ENCODE results near the gene TANGO6. TPM values are rescaled to one million over a fixed set of nuclear protein-coding genes. Genes with fewer than 3 reads are reported as not detected.

TANGO6 gene
- total and polyA plus RNA-seq, 2 of the 8 experiments (the other 6 are each of a cell fraction or from before 2014, with no cell fraction given), result 5.0 to 19.5 TPM

GRCh38 chr16:69029121-69029520 is 185.8 kb downstream of the TANGO6 start:
- no peak overlapping the region for H2BK120ac ChIP-seq (replicated peaks; ENCODE audit: low read depth, low read length)
- H3K4me3 ChIP-seq (ENCODE audit: extremely low read depth in 1 of 4, insufficient read depth in 2 of 4, low read depth in 3 of 4, low read length in 4 of 4), result no peak overlapping the region
- no peaks in the 10 kb centered on the region for H3K23me2 ChIP-seq (ENCODE audit: low read depth, low read length)
- H4K20me1 ChIP-seq (replicated peaks in 1 of 2; ENCODE audit: control insufficient read depth in 1 of 2, insufficient read depth in 2 of 2, low read length in 2 of 2), result no peaks in the 10 kb centered on the region
- H2BK15ac ChIP-seq (ENCODE audit: low read length), result no peak overlapping the region
- no peak overlapping the region for H3K23ac ChIP-seq (ENCODE audit: insufficient read length)
- H3K14ac ChIP-seq (ENCODE audit: insufficient read length), result no peak overlapping the region
- DNase-seq (ENCODE audit: low read depth in 1 of 2, low spot score in 2 of 2) (no peak), FAIRE-seq (no peak)
- no peak overlapping the region for H3K56ac ChIP-seq (replicated peaks; ENCODE audit: insufficient read length, low read depth, low read length)
- H3K79me1 ChIP-seq (ENCODE audit: low read depth, low read length), result no peaks in the 10 kb centered on the region
- no peaks in the 10 kb centered on the region for H3K4me1 ChIP-seq (replicated peaks in 1 of 4; ENCODE audit: control insufficient read depth in 3 of 4, insufficient read depth in 4 of 4, low read length in 3 of 4)
- no peak overlapping the region for H2BK20ac ChIP-seq (ENCODE audit: low read length)
- H4K8ac ChIP-seq (ENCODE audit: extremely low read depth, insufficient read depth, low read length), result no peak overlapping the region
- H3K9me3 ChIP-seq (ENCODE audit: insufficient read depth in 2 of 2, low read depth in 1 of 2, low read length in 1 of 2), result no peaks in the 10 kb centered on the region
- no peaks in the 10 kb centered on the region for H3K27me3 ChIP-seq (replicated peaks in 1 of 4; ENCODE audit: control insufficient read depth in 3 of 4, extremely low read depth in 1 of 4, insufficient read depth in 3 of 4, low read length in 3 of 4)
- no peak overlapping the region for H3K4me2 ChIP-seq (ENCODE audit: insufficient read depth in 1 of 2, low read depth in 2 of 2, low read length in 2 of 2)
- H3K79me2 ChIP-seq (ENCODE audit: control insufficient read depth in 1 of 2, insufficient read depth in 2 of 2, low read length in 2 of 2), result no peaks in the 10 kb centered on the region
- H3K18ac ChIP-seq (ENCODE audit: extremely low read depth, low read length), result no peak overlapping the region
- H2BK5ac ChIP-seq (ENCODE audit: low read depth, low read length), result no peak overlapping the region
- ChIA-PET POLR2A (ENCODE audit: partially characterized antibody) (interaction anchor here (1.0 kb wide), 1 partner anchor 376 kb away, joined by 3 read pairs; no protein-coding TSS in a partner anchor), CTCF (ENCODE audit: partially characterized antibody) (interaction anchor here (0.6 to 1.2 kb wide), 2 partner anchors 63 to 76 kb away, joined by 3 to 4 read pairs; partner anchors contain the start of gene HAS3)
- H4K91ac ChIP-seq (replicated peaks; ENCODE audit: insufficient read length, low read length), result no peak overlapping the region
- WGBS, 2 experiments (ENCODE audit: extremely low coverage in 1 of 2, insufficient coverage in 1 of 2, insufficient read length in 1 of 2, insufficient replicate concordance in 2 of 2, low coverage in 1 of 2, low lambda C conversion rate in 2 of 2, missing lambda C conversion rate in 1 of 2), result 98% methylated on average over 2 of the region's 2 CpGs; no CpG with 5 or more reads in 1 of the 2 experiments
- no peak overlapping the region for H4K5ac ChIP-seq (ENCODE audit: insufficient read length, low read depth, low read length)
- TF ChIP-seq BACH1 (IDR thresholded peaks at IDR 0.05; ENCODE audit: low read length) (no peak), SIN3A (conservative IDR thresholded peaks at IDR 0.05 in 1 of 2, IDR thresholded peaks at IDR 0.05 in 1 of 2; ENCODE audit: low read depth in 1 of 2, low read length in 2 of 2) (no peak), EGR1 (IDR thresholded peaks at IDR 0.05; ENCODE audit: borderline replicate concordance, low read depth, low read length) (no peak), SUZ12 (IDR thresholded peaks at IDR 0.05; ENCODE audit: low read length) (no peak), CREB1 (IDR thresholded peaks at IDR 0.05) (no peak), CBX8 (IDR thresholded peaks at IDR 0.05; ENCODE audit: borderline replicate concordance, low read depth, low read length) (no peak), RFX5 (IDR thresholded peaks at IDR 0.05; ENCODE audit: borderline replicate concordance, low read depth, low read length) (no peak), RNF2 (IDR thresholded peaks at IDR 0.05; ENCODE audit: borderline replicate concordance, low read depth, low read length, missing control alignments, poor library complexity, severe bottlenecking) (no peak), JUN (IDR thresholded peaks at IDR 0.05; ENCODE audit: low read depth, low read length) (no peak), TAF7 (optimal IDR thresholded peaks at IDR 0.05; ENCODE audit: borderline replicate concordance, low read depth, low read length) (no peak), RXRA (IDR thresholded peaks at IDR 0.05; ENCODE audit: insufficient read depth, low read depth, low read length) (no peak)
- H3K4ac ChIP-seq (replicated peaks; ENCODE audit: insufficient read length, low read depth, low read length), result no peak overlapping the region
- no peak overlapping the region for H3K9ac ChIP-seq (replicated peaks in 1 of 4; ENCODE audit: extremely low read depth in 1 of 4, low read depth in 3 of 4, low read length in 3 of 4)
- no peak overlapping the region for H2AFZ ChIP-seq (ENCODE audit: low read length)
- no peak overlapping the region for H3K27ac ChIP-seq (ENCODE audit: low read depth, low read length)
- H3K36me3 ChIP-seq (ENCODE audit: control insufficient read depth in 2 of 4, insufficient read depth in 4 of 4, low read length in 3 of 4), result no peaks in the 10 kb centered on the region
- no peak overlapping the region for H2AK5ac ChIP-seq (ENCODE audit: low read depth, low read length)
- H2BK12ac ChIP-seq (ENCODE audit: low read depth, low read length), result no peak overlapping the region
